22Rv1 (cell line): Measurements from ENCODE around the gene CCNB2.

Experiments
- H3K27ac ChIP-seq: fragments of 450-650 bp; 2 replicates; pipeline ENCODE4 v1.5.1; 2017
- ZFX ChIP-seq: fragments of 450-650 bp; IDR thresholded peaks from 2 replicates; pipeline ENCODE4 v1.6.1; 2017; ENCODE audit warnings: antibody characterized with exemption, borderline replicate concordance
- TF ChIP-seq, protein P1 (sequence below): fragments of 450-650 bp; IDR thresholded peaks from 2 replicates; pipeline ENCODE4 v1.5.1; 2017; ENCODE audit warnings: mild to moderate bottlenecking

The CCNB2 gene

GRCh38 chr15:59104912-59105732, at the start of gene CCNB2:
CCNB2 (plus strand) TSS chr15:59105146; CDS start chr15:59105269, 123 bp downstream.
- TF ChIP-seq, protein P1, sequence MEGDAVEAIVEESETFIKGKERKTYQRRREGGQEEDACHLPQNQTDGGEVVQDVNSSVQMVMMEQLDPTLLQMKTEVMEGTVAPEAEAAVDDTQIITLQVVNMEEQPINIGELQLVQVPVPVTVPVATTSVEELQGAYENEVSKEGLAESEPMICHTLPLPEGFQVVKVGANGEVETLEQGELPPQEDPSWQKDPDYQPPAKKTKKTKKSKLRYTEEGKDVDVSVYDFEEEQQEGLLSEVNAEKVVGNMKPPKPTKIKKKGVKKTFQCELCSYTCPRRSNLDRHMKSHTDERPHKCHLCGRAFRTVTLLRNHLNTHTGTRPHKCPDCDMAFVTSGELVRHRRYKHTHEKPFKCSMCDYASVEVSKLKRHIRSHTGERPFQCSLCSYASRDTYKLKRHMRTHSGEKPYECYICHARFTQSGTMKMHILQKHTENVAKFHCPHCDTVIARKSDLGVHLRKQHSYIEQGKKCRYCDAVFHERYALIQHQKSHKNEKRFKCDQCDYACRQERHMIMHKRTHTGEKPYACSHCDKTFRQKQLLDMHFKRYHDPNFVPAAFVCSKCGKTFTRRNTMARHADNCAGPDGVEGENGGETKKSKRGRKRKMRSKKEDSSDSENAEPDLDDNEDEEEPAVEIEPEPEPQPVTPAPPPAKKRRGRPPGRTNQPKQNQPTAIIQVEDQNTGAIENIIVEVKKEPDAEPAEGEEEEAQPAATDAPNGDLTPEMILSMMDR, result no peak
- no peak for TF ChIP-seq ZFX
- peak within 1 kb of the TSS; percentile 92 for H3K27ac ChIP-seq

DNA sequence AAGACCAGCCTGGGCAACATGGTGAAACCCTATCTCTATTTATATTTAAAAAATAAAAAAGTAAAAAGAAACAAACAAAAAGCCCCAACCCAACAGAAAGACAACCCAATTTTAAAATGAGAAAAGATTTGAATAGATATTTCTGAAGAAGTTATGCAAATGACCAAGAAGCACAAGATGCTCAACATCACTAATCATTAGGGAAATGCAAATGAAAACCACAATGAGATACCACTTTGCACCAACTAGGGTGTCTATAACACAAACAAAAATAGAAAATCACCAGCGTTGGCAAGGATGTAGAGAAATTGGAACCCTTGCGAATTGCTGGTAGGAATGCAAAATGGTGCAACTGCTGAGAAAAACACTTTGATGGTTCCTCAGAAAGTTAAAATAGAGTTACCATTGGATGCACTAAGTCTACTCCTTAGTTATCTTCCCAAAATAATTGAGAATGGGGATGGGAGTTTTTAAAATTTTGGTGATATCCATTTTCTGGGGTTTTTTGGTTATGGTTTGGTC, 45.8 kb upstream of the CCNB2 start:
- TF ChIP-seq, protein P1, result no peak
- TF ChIP-seq ZFX, result no peak
- no peak overlapping the region for H3K27ac ChIP-seq

- TF ChIP-seq ZFX, result no peak
- TF ChIP-seq, protein P1, result no peak
- H3K27ac ChIP-seq, result no peak overlapping the region
These were observed 44.6 kb upstream of the CCNB2 start for GRCh38 chr15:59060348-59060747.

DNA sequence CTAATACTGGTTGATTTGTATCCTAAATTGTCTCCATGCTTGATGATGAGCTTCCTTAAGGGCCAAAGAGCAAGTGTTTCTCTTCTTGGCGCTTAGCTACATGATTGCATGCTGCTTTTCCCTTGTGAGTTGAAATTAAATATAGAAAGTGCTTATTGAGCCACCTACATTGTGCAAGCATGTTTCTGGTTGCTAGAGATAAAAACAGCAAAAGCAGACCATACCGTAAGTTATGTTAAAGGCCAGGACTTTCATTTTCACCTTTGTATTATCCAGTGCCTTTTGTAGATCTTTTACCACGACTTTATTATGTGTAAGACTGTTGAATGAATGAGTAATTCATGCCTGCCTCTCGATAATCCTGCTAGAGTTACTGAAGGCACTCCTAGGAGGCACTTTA, 41.9 kb upstream of the CCNB2 start:
- no peak overlapping the region for H3K27ac ChIP-seq
- no peak for TF ChIP-seq ZFX
- TF ChIP-seq, protein P1, result no peak

- TF ChIP-seq, protein P1, result no peak
- no peak for TF ChIP-seq ZFX
- no peak overlapping the region for H3K27ac ChIP-seq
These were observed 35.5 kb upstream of the CCNB2 start for GRCh38 chr15:59069430-59069829.

- no peak overlapping the region for H3K27ac ChIP-seq
- no peak for TF ChIP-seq ZFX
- TF ChIP-seq, protein P1, result no peak
These were observed 30.3 kb upstream of the CCNB2 start for GRCh38 chr15:59074607-59075006.

GRCh38 chr15:59087731-59088130, 17.2 kb upstream of the CCNB2 start:
- H3K27ac ChIP-seq, result no peak overlapping the region
- no peak for TF ChIP-seq ZFX
- TF ChIP-seq, protein P1, result no peak
